Breast epithelium (tissue), 3 donors: ENCODE data around the gene NKIRAS2.

Experiments used
- POLR2A ChIP-seq: fragments of 450-650 bp; IDR thresholded peaks from one replicate; pipeline ENCODE4 v1.6.1; 2016; ENCODE audit warnings: antibody characterized with exemption, mild to moderate bottlenecking, moderate library complexity
- TF ChIP-seq, protein P1 (sequence below), 3 donors: fragments of 450-650 bp; IDR thresholded peaks; one replicate each; pipeline ENCODE4 v1.5.1; 2016 to 2017; ENCODE audit warnings: antibody characterized with exemption in 3 of 3, mild to moderate bottlenecking in 3 of 3, moderate library complexity in 3 of 3

DNA sequence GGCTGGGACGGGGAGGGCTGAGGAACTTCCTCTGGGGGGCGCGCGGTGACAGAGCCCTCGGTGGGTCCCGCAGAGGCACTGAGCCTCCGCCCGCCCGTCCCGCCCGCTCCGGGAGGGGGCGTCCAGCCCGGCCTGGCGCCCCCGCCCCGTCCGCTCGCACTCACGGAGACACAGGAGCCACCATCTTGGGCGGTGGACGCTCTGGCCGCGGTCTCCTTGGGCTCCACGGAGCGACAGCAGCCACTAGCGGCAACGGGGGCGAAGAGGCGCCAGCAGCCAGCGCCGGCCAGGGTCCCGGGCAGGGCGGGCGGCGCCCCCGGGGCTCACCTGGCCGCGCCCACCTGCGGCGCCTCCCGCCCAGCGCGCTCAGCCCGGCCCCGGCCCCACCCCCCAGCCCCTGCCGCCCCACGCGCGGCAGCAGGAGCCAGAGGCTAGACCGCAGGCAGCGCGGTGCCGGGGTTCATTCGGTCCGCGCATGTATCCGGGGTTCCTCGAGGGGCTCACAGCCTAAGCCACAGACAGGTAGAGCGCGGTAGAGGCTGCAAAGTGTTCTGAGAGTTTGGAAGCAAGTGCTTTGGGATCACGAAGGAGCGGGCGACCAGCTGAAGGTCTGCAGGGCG is 30.6 kb downstream of the NKIRAS2 start, which contains the start of gene C17orf113:
- TF ChIP-seq, protein P1, sequence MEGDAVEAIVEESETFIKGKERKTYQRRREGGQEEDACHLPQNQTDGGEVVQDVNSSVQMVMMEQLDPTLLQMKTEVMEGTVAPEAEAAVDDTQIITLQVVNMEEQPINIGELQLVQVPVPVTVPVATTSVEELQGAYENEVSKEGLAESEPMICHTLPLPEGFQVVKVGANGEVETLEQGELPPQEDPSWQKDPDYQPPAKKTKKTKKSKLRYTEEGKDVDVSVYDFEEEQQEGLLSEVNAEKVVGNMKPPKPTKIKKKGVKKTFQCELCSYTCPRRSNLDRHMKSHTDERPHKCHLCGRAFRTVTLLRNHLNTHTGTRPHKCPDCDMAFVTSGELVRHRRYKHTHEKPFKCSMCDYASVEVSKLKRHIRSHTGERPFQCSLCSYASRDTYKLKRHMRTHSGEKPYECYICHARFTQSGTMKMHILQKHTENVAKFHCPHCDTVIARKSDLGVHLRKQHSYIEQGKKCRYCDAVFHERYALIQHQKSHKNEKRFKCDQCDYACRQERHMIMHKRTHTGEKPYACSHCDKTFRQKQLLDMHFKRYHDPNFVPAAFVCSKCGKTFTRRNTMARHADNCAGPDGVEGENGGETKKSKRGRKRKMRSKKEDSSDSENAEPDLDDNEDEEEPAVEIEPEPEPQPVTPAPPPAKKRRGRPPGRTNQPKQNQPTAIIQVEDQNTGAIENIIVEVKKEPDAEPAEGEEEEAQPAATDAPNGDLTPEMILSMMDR (IDR thresholded peaks at IDR 0.05), result peak in 1 of 3 donors; percentile 14
- no peak for TF ChIP-seq POLR2A
